Measurements from ENCODE around the gene TRIM46. TPM values are rescaled to one million over a fixed set of nuclear protein-coding genes. Genes with fewer than 3 reads are reported as not detected.

The TRIM46 gene
- total RNA-seq, 1 donor from 2014 or later = 0.35 TPM

DNA sequence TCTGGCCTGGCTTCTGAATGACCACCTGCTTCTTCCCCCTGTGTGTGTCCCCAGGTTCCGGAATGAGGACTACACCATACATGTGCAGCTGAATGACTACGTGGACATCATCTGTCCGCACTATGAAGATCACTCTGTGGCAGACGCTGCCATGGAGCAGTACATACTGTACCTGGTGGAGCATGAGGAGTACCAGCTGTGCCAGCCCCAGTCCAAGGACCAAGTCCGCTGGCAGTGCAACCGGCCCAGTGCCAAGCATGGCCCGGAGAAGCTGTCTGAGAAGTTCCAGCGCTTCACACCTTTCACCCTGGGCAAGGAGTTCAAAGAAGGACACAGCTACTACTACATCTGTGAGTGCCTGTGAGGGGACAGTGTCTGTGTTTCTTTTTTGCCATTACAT, 42.4 kb upstream of the TRIM46 start:
- no peaks in the 10 kb centered on the region for H3K9me3 ChIP-seq
- DNase-seq (peak; percentile 58), ATAC-seq (no peak)
- peak overlapping the region; percentile 91 for H3K27ac ChIP-seq
- TF ChIP-seq, protein P1, sequence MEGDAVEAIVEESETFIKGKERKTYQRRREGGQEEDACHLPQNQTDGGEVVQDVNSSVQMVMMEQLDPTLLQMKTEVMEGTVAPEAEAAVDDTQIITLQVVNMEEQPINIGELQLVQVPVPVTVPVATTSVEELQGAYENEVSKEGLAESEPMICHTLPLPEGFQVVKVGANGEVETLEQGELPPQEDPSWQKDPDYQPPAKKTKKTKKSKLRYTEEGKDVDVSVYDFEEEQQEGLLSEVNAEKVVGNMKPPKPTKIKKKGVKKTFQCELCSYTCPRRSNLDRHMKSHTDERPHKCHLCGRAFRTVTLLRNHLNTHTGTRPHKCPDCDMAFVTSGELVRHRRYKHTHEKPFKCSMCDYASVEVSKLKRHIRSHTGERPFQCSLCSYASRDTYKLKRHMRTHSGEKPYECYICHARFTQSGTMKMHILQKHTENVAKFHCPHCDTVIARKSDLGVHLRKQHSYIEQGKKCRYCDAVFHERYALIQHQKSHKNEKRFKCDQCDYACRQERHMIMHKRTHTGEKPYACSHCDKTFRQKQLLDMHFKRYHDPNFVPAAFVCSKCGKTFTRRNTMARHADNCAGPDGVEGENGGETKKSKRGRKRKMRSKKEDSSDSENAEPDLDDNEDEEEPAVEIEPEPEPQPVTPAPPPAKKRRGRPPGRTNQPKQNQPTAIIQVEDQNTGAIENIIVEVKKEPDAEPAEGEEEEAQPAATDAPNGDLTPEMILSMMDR (IDR thresholded peaks at IDR 0.05) = no peak
- H3K4me1 ChIP-seq = peaks cover 70% of the 10 kb centered on the region
- intact Hi-C loops (cut with DNase I) = no loop called here
- H3K36me3 ChIP-seq = peaks cover 50% of the 10 kb centered on the region
- H3K4me3 ChIP-seq = peak overlapping the region; percentile 64
- H3K27me3 ChIP-seq (ENCODE audit: low read depth) = peaks cover 7% of the 10 kb centered on the region

DNA sequence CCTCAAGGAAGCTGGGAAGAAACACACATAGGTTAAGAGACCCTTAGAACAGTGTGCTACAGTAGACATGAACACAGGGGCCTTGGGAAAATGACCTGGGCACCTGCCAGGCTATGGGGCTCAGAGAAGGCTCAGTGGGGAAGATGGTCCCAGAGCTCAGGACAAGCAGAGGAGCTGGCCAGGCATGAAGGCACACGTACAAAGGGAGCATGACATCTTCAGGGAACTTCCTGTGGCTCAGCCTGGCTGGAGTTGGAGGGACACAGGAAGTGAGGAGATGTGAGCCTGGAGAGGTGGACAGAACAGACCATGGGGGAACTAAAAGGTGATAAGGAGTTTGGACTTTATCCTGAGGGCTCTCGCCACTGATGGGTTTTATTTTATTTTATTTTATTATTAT, 41.8 kb upstream of the TRIM46 start:
- Histone ChIP-seq H3K4me1 (peaks cover 69% of the 10 kb centered on the region), H3K27ac (peak overlapping the region; percentile 91), H3K27me3 (ENCODE audit: low read depth) (peaks cover 7% of the 10 kb centered on the region), H3K9me3 (no peaks in the 10 kb centered on the region), H3K4me3 (peak overlapping the region; percentile 64), H3K36me3 (peaks cover 50% of the 10 kb centered on the region)
- ATAC-seq = no peak
- intact Hi-C loops (cut with DNase I) = no loop called here
- TF ChIP-seq, protein P1 (IDR thresholded peaks at IDR 0.05) = no peak
- DNase-seq = no peak

DNA sequence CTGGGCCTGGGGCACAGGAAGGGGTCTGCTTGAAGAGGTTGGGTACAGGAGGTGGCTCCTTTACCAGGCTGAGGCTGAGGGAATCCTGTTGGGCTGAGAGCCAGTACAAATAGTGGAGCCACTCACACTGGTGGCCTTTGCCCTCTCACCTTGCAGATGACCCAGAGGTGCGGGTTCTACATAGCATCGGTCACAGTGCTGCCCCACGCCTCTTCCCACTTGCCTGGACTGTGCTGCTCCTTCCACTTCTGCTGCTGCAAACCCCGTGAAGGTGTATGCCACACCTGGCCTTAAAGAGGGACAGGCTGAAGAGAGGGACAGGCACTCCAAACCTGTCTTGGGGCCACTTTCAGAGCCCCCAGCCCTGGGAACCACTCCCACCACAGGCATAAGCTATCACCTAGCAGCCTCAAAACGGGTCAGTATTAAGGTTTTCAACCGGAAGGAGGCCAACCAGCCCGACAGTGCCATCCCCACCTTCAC, 39.8 kb upstream of the TRIM46 start:
- H3K4me1 ChIP-seq = peaks cover 63% of the 10 kb centered on the region
- intact Hi-C loops (cut with DNase I) = no loop called here
- no peak for ATAC-seq
- TF ChIP-seq, protein P1 (IDR thresholded peaks at IDR 0.05) = no peak
- peak overlapping the region; percentile 91 for H3K27ac ChIP-seq
- H3K27me3 ChIP-seq (ENCODE audit: low read depth) = no peaks in the 10 kb centered on the region
- peaks cover 50% of the 10 kb centered on the region for H3K36me3 ChIP-seq
- H3K9me3 ChIP-seq = no peaks in the 10 kb centered on the region
- H3K4me3 ChIP-seq = peak overlapping the region; percentile 64
- no peak for DNase-seq

DNA sequence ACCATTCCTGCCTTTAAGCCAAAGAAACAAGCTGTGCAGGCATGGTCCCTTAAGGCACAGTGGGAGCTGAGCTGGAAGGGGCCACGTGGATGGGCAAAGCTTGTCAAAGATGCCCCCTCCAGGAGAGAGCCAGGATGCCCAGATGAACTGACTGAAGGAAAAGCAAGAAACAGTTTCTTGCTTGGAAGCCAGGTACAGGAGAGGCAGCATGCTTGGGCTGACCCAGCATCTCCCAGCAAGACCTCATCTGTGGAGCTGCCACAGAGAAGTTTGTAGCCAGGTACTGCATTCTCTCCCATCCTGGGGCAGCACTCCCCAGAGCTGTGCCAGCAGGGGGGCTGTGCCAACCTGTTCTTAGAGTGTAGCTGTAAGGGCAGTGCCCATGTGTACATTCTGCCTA, 39.3 kb upstream of the TRIM46 start:
- Histone ChIP-seq H3K27ac (peak overlapping the region; percentile 91), H3K27me3 (ENCODE audit: low read depth) (no peaks in the 10 kb centered on the region), H3K36me3 (peaks cover 50% of the 10 kb centered on the region), H3K9me3 (no peaks in the 10 kb centered on the region), H3K4me3 (peak overlapping the region; percentile 64), H3K4me1 (peaks cover 67% of the 10 kb centered on the region)
- DNase-seq = no peak
- intact Hi-C loops (cut with DNase I) = no loop called here
- TF ChIP-seq, protein P1 (IDR thresholded peaks at IDR 0.05) = no peak
- ATAC-seq = no peak

DNA sequence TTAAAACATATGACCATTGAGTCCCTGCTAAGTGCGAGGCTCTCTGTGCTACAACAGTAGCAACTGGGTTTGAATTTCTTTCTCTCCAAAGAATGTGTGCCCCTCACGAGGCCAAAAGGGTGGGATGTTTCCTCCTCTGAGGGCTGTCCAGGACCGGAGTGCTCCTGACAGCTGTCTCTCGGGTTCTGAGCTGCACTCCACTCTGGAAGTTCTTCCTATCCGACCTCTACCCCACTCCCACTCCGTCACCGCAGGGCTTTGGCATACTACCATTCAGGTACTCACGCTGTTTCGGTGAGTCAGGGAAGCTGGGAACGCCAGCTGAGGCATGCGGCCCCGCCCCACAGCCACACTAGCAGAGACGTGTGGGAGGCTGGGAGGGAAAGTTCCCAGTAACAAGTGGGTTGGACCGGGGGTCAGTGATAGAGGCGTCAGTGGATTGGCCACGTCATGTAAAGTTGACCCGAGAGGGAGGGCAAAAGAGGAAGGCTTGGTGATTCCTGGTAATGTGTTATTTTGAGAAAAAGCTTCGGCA, 38.7 kb upstream of the TRIM46 start:
- Histone ChIP-seq H3K27me3 (ENCODE audit: low read depth) (no peaks in the 10 kb centered on the region), H3K9me3 (no peaks in the 10 kb centered on the region), H3K4me1 (peaks cover 73% of the 10 kb centered on the region), H3K36me3 (peaks cover 45% of the 10 kb centered on the region), H3K4me3 (peak overlapping the region; percentile 64), H3K27ac (peak overlapping the region; percentile 91)
- TF ChIP-seq, protein P1 (IDR thresholded peaks at IDR 0.05) = no peak
- intact Hi-C loops (cut with DNase I) = no loop called here
- ATAC-seq (peak; percentile 86 to 88), DNase-seq (peak; percentile 93)

Measured in lower lobe of right lung (tissue), 2 donors.